Activated naive CD4-positive, alpha-beta T cell treated with anti-CD3 and anti-CD28 coated beads, Interleukin-2, amount 50 U/mL, for 16 hours (primary cell): ENCODE measurements around the gene LCN10.

Source experiments
- DNase-seq: peaks from one replicate; pipeline ENCODE4 v3.0.0-alpha.2; 2020

The LCN10 gene

GRCh38 chr9:136754059-136754572 is 11.4 kb upstream of the LCN10 start:
- DNase-seq: no peak

- no peak for DNase-seq
Measured at GRCh38 chr9:136753371-136754058, 10.8 kb upstream of the LCN10 start.

DNA sequence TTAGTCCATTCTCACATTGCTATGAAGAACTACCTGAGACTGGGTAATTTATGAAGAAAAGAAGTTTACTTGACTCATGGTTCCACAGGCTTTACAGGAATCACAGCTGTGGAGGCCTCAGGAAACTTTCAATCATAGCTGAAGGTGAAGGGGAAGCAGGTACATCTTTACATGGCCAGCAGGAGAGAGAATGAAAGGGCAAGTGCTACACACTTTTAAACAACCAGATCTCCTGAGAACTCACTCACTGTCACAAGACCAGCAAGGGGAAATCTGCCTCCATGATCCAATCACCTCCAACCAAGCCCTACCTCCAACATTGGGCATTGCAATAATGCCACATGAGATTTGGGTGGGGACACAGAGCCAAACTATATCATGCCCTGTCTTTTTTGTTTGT is 9.1 kb upstream of the LCN10 start:
- DNase-seq: no peak

DNA sequence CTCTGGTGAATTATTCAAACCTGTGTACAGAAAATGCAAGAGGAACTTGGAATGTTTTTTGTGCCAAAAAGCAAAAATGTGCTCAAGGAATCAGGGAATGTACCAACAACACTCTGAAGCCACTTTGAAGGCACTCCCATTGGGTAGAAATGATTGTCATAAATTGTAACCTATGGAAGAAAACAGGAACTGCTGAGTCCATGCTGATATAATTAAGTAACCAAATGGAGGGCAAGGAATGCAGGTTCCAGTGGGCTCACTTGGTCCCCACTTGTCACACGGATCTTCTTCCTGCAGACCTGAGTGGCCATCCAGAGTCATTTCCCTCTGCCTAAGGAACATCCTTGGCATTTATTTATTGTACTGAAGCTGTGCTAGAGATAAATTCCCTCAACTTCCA is 8.5 kb upstream of the LCN10 start:
- DNase-seq: no peak

DNA sequence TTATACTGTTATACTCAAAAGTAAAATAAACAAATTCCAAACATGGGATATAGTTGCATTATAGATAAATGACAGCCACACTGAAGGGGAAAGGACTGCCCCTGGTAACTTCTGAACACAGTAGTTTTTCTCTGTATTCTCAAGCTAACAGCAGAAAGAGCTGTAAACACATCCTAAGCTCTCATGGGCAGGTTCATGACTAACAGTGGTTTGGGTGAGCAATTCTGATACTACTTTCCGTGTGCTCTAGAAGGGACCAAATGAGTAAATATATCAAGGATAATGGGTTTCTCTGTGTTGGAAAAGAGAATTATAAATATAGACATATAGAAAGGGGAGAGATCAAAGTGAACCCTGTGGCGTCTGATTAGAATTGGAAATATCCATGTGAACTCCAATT is 7.8 kb upstream of the LCN10 start:
- no peak for DNase-seq

GRCh38 chr9:136748666-136749611 is 6.2 kb upstream of the LCN10 start:
- DNase-seq: no peak

DNA sequence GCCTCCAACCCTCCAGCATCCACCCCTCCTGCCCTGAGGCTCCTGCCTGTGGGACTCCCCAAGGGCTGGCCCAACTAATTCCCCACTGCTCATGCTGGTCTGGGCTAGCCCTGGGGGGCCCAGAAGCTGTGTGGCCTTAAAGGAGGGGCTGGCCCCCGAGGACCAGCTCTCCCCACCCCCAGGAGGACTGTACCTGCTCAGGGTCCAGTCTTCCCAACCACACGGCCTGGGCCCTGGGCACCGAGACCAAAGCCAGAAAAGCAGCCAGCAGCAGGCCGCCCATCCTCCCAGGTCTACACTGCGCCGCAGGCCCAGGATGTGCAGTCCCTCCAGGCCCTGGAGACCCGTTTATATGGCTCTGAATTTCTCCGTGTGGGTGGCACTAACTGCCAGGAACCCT is 5.5 kb upstream of the LCN10 start, which contains the start of gene LCN6:
LCN6 (minus strand) TSS at position 325 of the 400 bp plus-strand sequence; CDS start at position 283, 42 bp downstream.
- DNase-seq: no peak

DNA sequence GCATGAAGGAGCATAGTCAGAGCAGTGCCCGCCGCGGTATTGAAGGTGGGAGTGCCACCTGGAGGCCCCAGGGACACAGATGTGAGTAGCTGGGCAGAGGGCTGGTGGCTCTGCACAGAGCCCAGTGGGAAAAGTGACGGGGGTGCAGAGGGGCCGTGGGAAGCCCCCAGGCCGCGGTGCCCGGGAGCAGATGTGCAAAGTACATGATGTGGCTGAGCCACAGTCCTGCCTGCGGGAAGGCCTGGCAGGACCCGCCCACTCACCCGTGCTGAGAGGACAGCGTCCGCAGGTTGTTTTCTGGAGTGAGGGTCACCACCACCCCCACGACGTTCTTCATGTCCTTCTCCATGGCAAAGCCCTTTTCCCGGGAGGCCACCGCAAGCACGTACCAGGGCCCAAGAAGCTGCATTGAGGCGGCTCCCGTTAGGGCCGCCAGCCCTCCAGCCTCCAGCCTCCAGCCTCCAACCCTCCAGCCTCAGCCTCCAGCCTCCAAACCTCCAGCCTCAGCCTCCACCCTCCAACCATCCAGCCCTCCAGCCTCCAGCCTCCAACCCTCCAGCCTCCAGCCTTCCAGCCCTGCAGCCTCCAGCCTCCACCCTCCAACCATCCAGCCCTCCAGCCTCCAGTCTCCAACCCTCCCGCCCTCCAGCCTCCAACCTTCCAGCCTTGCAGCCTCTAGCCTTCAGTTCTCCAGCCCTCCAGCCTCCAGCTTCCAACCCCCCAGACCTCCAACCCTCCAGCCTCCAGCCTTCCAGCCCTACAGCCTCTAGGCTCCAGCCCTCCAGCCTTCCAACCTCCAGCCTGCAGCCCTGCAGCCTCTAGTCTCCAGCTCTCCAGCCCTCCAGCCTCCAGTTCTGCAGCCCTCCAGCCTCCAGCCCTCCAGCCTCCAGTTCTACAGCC is 4.7 kb upstream of the LCN10 start:
- no peak for DNase-seq

DNA sequence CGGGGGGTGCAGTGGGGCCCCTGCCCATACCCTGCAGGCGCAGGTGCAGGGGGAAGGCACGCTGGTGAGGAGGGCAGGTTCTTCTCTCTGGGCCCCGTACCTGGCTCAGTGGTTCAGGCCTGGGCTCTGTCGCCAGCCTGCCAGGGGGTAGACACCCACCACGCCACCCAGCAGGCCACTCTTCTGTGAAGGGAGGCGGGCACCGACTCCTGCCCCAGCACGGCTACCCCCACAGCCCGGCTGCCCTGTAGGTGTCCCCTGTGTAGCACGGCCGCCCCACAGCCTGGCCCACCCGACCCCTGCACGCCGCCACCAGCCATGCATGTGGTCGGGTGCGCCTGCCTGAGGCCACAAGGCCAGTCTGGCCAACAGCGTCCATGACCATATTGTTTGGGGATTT is 3.9 kb upstream of the LCN10 start:
- no peak for DNase-seq

DNA sequence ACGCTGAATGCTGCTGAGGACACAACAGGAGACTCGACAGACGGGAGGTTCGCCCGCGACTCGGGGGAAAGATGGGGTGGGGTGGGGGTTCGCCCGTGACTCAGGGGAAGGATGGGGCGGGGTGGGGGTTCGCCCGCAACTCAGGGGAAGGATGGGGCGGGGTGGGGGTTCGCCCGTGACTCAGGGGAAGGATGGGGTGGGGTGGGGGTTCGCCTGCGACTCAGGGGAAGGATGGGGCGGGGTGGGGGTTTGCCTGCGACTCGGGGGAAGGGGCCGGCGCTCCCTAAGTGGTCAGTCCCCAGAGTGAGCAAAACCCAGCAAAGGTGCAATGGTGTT is 3.4 kb upstream of the LCN10 start:
- no peak for DNase-seq

GRCh38 chr9:136745389-136746154 is 2.8 kb upstream of the LCN10 start:
- DNase-seq: no peak

GRCh38 chr9:136744773-136745172 is 2.0 kb upstream of the LCN10 start:
- DNase-seq: no peak

GRCh38 chr9:136743639-136744211 is 985 bp upstream of the LCN10 start:
- no peak for DNase-seq

GRCh38 chr9:136741883-136742571 is 713 bp downstream of the LCN10 start:
- DNase-seq: no peak

GRCh38 chr9:136740971-136741882 is 1.5 kb downstream of the LCN10 start:
- no peak for DNase-seq

DNA sequence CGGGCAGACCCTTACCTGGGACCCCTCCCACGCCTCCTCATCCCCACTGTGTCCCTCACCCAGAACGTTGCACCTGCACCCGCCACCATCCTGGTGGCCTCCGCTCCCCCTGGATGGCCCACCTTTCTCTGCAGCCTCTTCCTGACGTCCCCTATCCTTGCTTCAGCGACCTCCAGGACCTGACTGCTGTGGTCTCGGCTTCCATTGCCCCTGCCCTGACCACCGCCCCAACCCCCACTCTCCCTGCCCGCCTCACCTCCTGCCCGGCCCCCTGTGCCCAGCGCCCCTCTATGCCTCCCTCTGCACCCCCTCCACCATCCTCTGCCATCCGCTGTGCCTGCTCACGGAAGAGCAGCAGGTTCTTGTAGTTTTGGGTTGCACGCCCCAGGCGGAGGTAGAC is 2.2 kb downstream of the LCN10 start:
- DNase-seq: no peak

- no peak for DNase-seq
Measured at GRCh38 chr9:136740069-136740468, 2.7 kb downstream of the LCN10 start.

DNA sequence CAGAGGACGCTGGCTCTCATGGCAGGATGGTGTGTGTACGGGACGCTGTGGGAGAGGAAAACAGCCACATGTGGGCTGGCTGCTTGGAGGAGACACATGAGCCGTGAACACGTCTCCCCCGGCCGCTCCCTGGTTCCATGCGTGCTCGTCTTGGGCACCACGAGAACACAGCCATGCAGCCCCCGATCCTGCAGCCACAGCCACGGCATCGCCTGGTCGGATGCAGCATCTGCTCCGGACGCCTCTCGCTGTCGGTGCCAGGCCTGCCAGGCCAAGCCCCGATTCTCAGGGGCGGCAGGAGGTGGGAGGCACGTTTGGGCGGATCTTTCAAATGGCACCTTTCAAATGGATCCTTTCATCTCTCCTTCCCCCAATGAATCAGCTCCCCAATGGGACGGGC is 3.2 kb downstream of the LCN10 start:
- DNase-seq: no peak

GRCh38 chr9:136738960-136739359 is 3.8 kb downstream of the LCN10 start:
- DNase-seq: no peak
